DND-41 (cell line): ENCODE results near the gene PMEPA1.

ENCODE experiments used
- EZH2 ChIP-seq: IDR thresholded peaks from 3 replicates; pipeline ENCODE4 v1.6.1; 2012; ENCODE audit warnings: borderline replicate concordance, low read depth, mild to moderate bottlenecking, moderate library complexity, low read length, inconsistent platforms; ENCODE audit not compliant: severe bottlenecking
- TF ChIP-seq, protein P1 (sequence below): IDR thresholded peaks from 2 replicates; pipeline ENCODE4 v1.5.1; 2012; ENCODE audit warnings: borderline replicate concordance, low read length, moderate library complexity, mild to moderate bottlenecking; ENCODE audit not compliant: poor library complexity, severe bottlenecking; ENCODE audit errors: extremely low read depth

DNA sequence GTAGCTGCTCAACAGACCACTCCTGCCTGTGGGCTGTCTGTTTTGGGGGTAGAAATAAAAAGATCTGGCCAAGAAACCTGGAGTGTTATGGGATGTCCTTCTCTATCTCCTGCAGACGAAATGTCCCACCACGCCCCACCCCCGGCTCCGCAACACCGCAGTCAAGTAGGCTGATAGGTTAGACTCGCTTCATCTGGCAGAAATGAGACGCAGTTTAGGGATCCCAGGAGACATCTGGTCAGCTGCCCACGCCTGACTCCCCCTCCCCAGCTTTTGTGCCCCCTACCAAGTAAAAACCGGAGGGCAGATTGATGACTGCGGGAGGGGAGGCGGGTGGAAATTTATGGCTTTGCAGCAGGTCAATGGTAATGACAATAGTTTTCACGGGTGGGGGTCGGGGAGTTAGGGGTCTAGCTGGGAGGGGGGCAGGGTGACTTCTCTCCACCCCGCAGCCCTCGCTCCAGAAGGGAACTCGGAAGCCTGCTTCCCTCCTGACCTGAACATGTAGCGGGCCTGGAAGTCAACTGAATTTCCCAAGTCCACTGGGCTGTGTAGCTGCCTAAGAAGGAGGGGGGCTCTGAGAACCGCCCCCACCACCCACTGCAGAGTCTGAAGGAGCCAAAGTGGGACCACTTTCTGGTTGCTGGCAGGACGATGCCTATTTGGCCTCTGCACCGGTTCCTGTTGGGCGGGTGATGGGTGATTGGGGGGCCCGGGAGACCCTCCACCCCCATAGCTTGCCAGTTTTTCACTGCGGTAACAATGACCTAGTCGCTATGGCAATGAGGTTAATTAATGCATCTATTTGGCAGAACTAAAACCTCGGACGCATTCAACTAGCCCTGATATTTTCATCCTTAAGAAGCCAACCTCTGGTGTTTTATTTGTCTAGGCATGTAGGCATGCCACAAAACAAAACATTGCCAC is 25.7 kb downstream of the PMEPA1 start:
- TF ChIP-seq, protein P1, sequence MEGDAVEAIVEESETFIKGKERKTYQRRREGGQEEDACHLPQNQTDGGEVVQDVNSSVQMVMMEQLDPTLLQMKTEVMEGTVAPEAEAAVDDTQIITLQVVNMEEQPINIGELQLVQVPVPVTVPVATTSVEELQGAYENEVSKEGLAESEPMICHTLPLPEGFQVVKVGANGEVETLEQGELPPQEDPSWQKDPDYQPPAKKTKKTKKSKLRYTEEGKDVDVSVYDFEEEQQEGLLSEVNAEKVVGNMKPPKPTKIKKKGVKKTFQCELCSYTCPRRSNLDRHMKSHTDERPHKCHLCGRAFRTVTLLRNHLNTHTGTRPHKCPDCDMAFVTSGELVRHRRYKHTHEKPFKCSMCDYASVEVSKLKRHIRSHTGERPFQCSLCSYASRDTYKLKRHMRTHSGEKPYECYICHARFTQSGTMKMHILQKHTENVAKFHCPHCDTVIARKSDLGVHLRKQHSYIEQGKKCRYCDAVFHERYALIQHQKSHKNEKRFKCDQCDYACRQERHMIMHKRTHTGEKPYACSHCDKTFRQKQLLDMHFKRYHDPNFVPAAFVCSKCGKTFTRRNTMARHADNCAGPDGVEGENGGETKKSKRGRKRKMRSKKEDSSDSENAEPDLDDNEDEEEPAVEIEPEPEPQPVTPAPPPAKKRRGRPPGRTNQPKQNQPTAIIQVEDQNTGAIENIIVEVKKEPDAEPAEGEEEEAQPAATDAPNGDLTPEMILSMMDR, result no peak
- TF ChIP-seq EZH2, result no peak
